Glomerular visceral epithelial cell (primary cell): ENCODE data around the gene USP48.
A peak's percentile ranks its signal among the peaks of the same experiment; 100 is the strongest.

Experiments used
- DNase-seq: peaks from one replicate; pipeline ENCODE4 v3.0.0-alpha.2; 2016; ENCODE audit errors: extremely low spot score

Gene USP48

DNA sequence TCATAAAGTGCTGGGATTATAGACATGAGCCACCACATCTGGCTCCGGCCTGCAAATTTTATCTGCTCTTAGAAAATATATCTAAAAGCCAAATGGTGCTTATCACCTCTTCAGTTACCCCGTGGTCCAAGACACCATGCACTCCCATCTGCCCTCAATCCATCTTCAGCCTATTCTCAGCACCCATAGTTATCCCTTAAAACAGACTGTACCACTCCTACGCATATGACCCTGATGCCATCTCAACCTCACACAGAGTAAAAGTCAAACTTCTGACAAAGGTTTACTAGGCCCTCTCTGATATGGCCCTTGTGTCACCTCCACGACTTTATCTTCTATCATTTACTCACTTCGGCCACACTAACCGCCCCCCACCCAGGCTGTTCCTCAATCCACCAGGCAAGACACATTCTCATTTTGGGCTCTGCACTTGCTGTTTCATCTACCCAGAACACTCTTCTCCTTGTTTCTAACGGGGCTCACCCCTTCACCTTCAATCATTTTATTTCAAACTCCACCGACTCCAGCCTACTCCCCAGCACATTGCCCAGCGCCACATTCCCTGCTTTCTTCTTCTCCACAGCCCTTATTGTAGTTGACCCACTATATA lies 33.0 kb downstream of the USP48 start:
- no peak for DNase-seq

GRCh38 chr1:21749109-21749508 lies 33.8 kb downstream of the USP48 start:
- DNase-seq: no peak

- no peak for DNase-seq
These were observed 39.5 kb downstream of the USP48 start for GRCh38 chr1:21743476-21743875.

GRCh38 chr1:21742578-21742977 lies 40.4 kb downstream of the USP48 start:
- no peak for DNase-seq

- no peak for DNase-seq
These were observed 41.7 kb downstream of the USP48 start for GRCh38 chr1:21741206-21741605.

GRCh38 chr1:21736876-21737275 lies 46.1 kb downstream of the USP48 start:
- no peak for DNase-seq

- no peak for DNase-seq
These were observed 46.9 kb downstream of the USP48 start for GRCh38 chr1:21736011-21736410.

DNA sequence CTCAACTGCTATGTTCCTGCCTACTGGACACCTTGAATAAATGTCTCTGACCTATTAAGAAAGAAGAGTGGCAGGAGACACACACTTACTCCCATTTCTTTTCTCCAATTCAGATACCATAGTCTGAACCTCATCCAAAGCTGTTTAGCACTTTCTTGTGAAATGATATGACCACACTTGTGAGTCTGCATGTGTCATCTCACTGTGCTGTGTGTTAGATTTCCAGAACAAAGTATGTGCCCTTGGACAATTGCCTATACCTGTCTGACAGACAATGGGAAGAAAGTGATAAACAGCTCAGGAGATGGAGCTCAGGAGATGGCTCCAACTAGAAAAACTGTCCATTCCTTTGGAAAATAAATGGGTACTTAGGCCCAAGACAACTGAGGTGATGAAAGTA lies 48.4 kb downstream of the USP48 start:
- no peak for DNase-seq

DNA sequence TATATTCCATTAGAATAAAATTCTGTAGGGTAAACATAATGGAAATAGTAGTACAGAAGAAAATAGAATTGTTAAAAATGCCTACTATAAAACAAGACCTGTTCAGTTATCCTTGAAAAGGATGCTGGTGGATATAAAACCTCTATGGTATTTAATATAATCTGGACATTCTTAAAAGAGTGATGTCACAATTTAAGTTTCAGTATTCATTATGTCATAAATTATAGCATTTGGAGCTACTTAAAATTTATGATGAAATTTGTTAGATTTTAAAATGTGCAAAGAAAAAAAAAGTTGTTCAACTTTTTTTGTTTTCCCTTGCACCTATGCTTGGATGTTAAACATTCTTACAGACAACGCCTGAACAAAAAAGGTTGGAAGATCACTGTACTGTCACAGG lies 50.3 kb downstream of the USP48 start:
- no peak for DNase-seq

GRCh38 chr1:21725748-21726392 lies 57.1 kb downstream of the USP48 start:
- no peak for DNase-seq

GRCh38 chr1:21724570-21724969 lies 58.4 kb downstream of the USP48 start:
- DNase-seq: no peak

DNA sequence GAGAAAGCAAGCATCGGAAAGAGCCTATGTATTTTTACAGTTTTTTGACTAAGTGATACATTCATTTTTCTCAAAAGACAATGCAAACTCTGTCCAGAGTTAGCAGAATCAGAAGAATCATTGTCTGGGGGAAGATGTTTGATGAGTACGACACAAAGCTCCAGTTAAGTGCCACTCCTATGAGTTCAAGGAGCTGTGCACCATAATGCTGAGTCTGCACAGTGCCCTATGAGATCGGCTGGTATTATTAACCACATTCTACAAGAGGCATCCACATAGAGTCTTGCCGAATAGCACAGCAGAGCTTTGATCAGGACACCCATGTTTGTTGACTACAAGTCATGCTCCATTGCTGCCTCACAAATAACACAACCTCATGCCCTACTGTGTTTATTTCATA lies 58.9 kb downstream of the USP48 start:
- DNase-seq: no peak

DNA sequence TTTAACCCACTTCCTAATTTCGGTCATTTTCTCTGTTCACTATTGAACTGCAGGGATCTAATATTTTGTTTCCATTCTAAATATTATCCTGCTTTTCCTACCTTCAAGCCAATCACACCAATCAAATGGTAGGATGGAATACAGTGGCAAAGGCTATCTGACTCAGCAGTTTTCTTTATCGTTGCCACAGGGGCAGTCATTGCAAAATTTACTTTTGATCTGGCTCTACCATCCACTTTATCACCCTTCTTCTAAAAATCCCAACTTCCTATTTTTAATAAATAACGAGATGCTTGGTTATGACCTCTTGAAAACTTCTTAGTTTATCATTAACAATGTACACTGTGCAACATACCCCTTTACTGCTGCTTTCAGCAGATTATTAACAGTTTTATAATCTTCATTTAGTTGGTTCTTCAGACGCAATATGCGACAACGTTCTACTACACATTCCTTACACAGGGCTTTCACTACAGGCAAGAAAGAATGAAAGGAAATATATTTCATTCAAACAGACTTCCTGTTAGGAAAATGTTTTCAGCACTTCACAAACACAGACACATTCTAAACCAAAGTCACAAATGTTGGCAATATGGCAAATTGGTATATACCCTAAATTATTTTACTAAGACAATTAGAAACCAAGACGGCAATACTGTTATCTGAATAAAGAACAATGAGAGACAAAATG lies 61.5 kb downstream of the USP48 start:
- no peak for DNase-seq

- DNase-seq: no peak
These were observed 66.8 kb downstream of the USP48 start for GRCh38 chr1:21716169-21716568.

GRCh38 chr1:21707891-21708290 lies 75.1 kb downstream of the USP48 start:
- DNase-seq: no peak

DNA sequence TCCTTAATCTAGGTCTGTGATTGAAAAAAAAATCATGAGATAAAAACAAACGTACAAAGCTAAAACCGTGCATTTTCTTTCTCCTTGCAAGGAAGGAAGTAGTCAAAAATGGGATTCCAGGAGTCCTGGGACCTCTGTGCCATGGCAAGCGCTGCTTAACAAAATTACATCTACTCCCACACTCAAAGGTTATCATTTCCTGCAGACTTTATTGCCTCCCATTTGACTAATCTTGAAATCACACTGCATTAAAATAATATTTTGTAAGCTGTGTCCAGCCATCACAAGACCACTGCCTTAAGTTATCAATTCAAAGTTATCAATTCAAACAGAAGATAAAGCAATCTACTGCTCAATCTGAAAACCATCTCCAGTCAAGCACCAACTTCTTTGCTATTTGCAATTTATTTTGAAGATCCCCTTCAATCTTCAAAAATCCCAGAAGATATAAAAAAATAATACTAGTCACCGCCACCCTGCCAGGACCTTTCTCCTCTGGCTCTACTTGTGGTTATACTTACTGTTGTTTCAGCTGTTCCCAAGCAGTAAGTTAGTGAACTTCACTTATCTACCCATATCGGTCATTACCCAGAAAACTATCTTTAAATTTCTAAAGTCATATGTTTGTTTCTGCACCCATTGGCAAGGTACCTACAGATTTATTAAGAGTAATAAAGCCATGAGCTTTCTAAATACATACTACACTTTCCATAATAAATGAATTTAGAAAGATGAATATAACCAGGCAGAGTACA lies 75.7 kb downstream of the USP48 start:
- DNase-seq: no peak

GRCh38 chr1:21706151-21706835 lies 76.7 kb downstream of the USP48 start:
- DNase-seq: no peak

DNA sequence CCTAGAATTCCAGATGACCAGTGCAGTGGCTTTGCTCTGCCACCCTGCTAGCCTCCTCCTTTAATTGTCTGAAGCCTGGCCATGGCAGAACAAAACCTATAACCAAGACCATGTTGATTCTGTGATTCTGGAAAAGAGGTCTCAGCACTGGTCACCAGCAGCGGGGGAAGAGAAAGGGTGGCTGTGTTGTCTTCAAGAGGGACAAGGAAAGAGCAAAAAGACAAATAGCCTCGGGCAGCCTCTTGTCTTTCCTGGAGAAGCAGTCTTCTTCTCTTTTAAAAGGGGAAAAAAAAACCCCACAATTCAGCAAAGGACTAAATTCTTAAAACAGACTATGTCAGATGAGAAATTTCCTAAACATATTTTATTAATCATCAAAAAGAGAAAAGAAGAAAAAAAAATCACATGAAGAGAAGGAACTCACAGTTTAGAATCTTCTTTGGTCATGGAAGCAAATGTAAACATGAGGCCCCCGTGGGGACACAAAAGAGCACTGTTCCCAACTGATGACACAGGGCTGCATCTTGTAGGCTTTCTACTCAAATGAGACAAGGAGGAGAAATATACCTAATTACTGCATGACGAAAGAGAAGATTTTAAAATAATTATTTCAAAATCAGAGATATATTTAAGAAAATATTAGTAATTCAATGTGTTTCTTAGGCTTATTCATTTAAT lies 77.5 kb downstream of the USP48 start:
- DNase-seq: no peak

DNA sequence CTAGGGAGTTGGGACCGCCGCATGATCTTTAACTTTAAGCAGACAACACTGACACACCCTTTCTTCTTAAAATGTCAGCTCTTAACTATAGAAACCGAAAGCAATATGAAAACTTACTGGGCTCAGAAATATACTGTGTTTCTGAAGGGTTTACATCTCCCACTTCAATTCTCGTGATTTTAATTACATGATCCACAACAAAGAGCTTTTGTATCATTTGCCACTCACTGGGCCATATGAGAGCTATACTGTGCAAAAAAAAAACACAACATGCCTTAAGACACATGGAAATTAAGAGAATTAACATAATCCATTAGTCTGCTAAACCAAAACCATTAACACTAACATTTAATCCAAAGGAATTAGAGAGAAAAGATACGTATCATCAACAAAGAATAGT lies 78.8 kb downstream of the USP48 start:
- DNase-seq: no peak

GRCh38 chr1:21703318-21703963 lies 79.5 kb downstream of the USP48 start:
- peak; percentile 33 for DNase-seq

- DNase-seq: no peak
These were observed 80.2 kb downstream of the USP48 start for GRCh38 chr1:21702780-21703179.
